ENCODE measurements around the gene PTPN23.

The PTPN23 gene

GRCh38 chr3:47429476-47430270, 48.9 kb downstream of the PTPN23 start:
- no peaks in the 10 kb centered on the region for H3K27me3 ChIP-seq (ENCODE audit: insufficient read depth, low read length, poor library complexity)
- H3K79me1 ChIP-seq (ENCODE audit: low read length), result no peaks in the 10 kb centered on the region
- no peak overlapping the region for H2AK5ac ChIP-seq (ENCODE audit: low read length)
- no peak for DNase-seq
- WGBS (ENCODE audit: extremely low coverage, insufficient coverage, low lambda C conversion rate), result no CpG with 5 or more reads among the region's 9 CpGs
- H3K79me2 ChIP-seq (ENCODE audit: control insufficient read depth, insufficient read depth, low read length), result no peaks in the 10 kb centered on the region
- no peak overlapping the region for H3K18ac ChIP-seq (ENCODE audit: low read length)
- no peak overlapping the region for H3K4me2 ChIP-seq (ENCODE audit: low read length)
- H4K8ac ChIP-seq (ENCODE audit: low read depth, low read length), result no peak overlapping the region
- H4K5ac ChIP-seq (ENCODE audit: low read length), result no peak overlapping the region
- no peak overlapping the region for H2BK15ac ChIP-seq (replicated peaks; ENCODE audit: low read depth)
- no peak overlapping the region for H3K4me3 ChIP-seq (ENCODE audit: low read length)
- H3K4me1 ChIP-seq (ENCODE audit: control insufficient read depth, low read depth, low read length), result no peaks in the 10 kb centered on the region
- no peak overlapping the region for H3K23ac ChIP-seq (ENCODE audit: low read length)
- H3K4ac ChIP-seq (ENCODE audit: low read depth, low read length), result no peak overlapping the region
- no peak overlapping the region for H2BK5ac ChIP-seq (ENCODE audit: low read length)
- no peak overlapping the region for H3K27ac ChIP-seq (ENCODE audit: low read depth, low read length)
- H3K9ac ChIP-seq (ENCODE audit: low read length), result no peak overlapping the region
- H3K36me3 ChIP-seq (ENCODE audit: control insufficient read depth, insufficient read depth, low read length), result peaks cover 3% of the 10 kb centered on the region
- H2BK120ac ChIP-seq (ENCODE audit: low read depth, low read length), result no peak overlapping the region
- H3K56ac ChIP-seq (ENCODE audit: low read length), result no peak overlapping the region

- Histone ChIP-seq H3K18ac (ENCODE audit: low read length) (no peak overlapping the region), H2AK5ac (ENCODE audit: low read length) (no peak overlapping the region), H3K27me3 (ENCODE audit: insufficient read depth, low read length, poor library complexity) (no peaks in the 10 kb centered on the region), H4K5ac (ENCODE audit: low read length) (no peak overlapping the region), H3K4me1 (ENCODE audit: control insufficient read depth, low read depth, low read length) (no peaks in the 10 kb centered on the region), H3K4me3 (ENCODE audit: low read length) (no peak overlapping the region), H3K79me2 (ENCODE audit: control insufficient read depth, insufficient read depth, low read length) (no peaks in the 10 kb centered on the region), H3K79me1 (ENCODE audit: low read length) (no peaks in the 10 kb centered on the region), H2BK15ac (replicated peaks; ENCODE audit: low read depth) (no peak overlapping the region), H2BK5ac (ENCODE audit: low read length) (no peak overlapping the region), H3K23ac (ENCODE audit: low read length) (no peak overlapping the region), H3K27ac (ENCODE audit: low read depth, low read length) (no peak overlapping the region), H3K4me2 (ENCODE audit: low read length) (no peak overlapping the region), H4K8ac (ENCODE audit: low read depth, low read length) (no peak overlapping the region), H3K56ac (ENCODE audit: low read length) (no peak overlapping the region), H2BK120ac (ENCODE audit: low read depth, low read length) (no peak overlapping the region), H3K4ac (ENCODE audit: low read depth, low read length) (no peak overlapping the region), H3K9ac (ENCODE audit: low read length) (no peak overlapping the region), H3K36me3 (ENCODE audit: control insufficient read depth, insufficient read depth, low read length) (peaks cover 3% of the 10 kb centered on the region)
- DNase-seq, result no peak
- no CpG with 5 or more reads among the region's 7 CpGs for WGBS (ENCODE audit: extremely low coverage, insufficient coverage, low lambda C conversion rate)
Measured at GRCh38 chr3:47430606-47431005, 49.8 kb downstream of the PTPN23 start.

DNA sequence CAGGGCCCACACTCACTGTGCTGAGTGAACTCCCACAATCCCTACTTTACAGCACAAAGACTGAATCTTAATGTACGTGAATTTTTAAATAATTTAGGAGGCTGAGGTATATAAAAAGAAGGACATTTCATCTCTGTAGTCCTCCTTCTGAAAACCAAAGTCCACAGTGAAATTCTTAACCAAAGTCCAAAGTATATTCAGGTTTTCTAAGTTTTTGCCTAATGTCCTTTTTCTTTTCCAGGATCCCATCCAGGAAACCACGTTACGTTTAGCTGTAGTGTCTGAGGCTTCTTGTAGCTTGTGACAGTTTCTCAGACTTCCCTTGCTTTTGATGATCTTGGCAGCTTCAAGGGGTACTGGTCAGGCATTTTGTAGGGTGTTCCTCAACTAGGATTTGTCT, 50.4 kb downstream of the PTPN23 start:
- Histone ChIP-seq H3K4me2 (ENCODE audit: low read length) (no peak overlapping the region), H3K79me2 (ENCODE audit: control insufficient read depth, insufficient read depth, low read length) (no peaks in the 10 kb centered on the region), H4K8ac (ENCODE audit: low read depth, low read length) (no peak overlapping the region), H3K4ac (ENCODE audit: low read depth, low read length) (no peak overlapping the region), H2BK120ac (ENCODE audit: low read depth, low read length) (no peak overlapping the region), H3K79me1 (ENCODE audit: low read length) (no peaks in the 10 kb centered on the region), H3K27ac (ENCODE audit: low read depth, low read length) (no peak overlapping the region), H3K4me3 (ENCODE audit: low read length) (no peak overlapping the region), H3K23ac (ENCODE audit: low read length) (no peak overlapping the region), H3K56ac (ENCODE audit: low read length) (no peak overlapping the region), H3K18ac (ENCODE audit: low read length) (no peak overlapping the region), H2BK15ac (replicated peaks; ENCODE audit: low read depth) (no peak overlapping the region), H3K36me3 (ENCODE audit: control insufficient read depth, insufficient read depth, low read length) (peaks cover 3% of the 10 kb centered on the region), H3K4me1 (ENCODE audit: control insufficient read depth, low read depth, low read length) (no peaks in the 10 kb centered on the region), H2AK5ac (ENCODE audit: low read length) (no peak overlapping the region), H2BK5ac (ENCODE audit: low read length) (no peak overlapping the region), H4K5ac (ENCODE audit: low read length) (no peak overlapping the region), H3K9ac (ENCODE audit: low read length) (no peak overlapping the region), H3K27me3 (ENCODE audit: insufficient read depth, low read length, poor library complexity) (no peaks in the 10 kb centered on the region)
- no CpG with 5 or more reads among the region's 3 CpGs for WGBS (ENCODE audit: extremely low coverage, insufficient coverage, low lambda C conversion rate)
- no peak for DNase-seq

DNA sequence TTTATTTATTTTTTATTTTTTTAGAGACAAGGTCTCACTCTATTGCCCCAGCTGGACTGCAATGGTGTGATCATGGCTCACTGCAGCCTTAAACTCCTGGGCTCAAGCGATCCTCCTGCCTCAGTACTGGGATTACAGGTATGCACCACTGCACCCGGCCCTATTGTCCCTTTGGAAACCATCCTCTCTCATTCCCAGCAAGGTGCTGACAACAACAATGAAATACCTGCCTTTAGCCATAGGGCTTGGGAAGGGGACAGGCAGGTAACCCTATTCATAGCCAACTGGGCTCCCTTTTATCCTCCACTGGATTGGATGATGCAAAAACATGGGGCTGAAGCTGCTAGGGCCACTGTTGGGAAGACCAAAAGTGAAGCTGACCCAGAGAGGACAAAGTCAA, 51.9 kb downstream of the PTPN23 start:
- Histone ChIP-seq H3K23ac (ENCODE audit: low read length) (no peak overlapping the region), H3K18ac (ENCODE audit: low read length) (no peak overlapping the region), H2BK5ac (ENCODE audit: low read length) (no peak overlapping the region), H3K79me1 (ENCODE audit: low read length) (no peaks in the 10 kb centered on the region), H4K8ac (ENCODE audit: low read depth, low read length) (no peak overlapping the region), H3K9ac (ENCODE audit: low read length) (no peak overlapping the region), H3K79me2 (ENCODE audit: control insufficient read depth, insufficient read depth, low read length) (no peaks in the 10 kb centered on the region), H2AK5ac (ENCODE audit: low read length) (no peak overlapping the region), H3K27me3 (ENCODE audit: insufficient read depth, low read length, poor library complexity) (no peaks in the 10 kb centered on the region), H3K4me2 (ENCODE audit: low read length) (no peak overlapping the region), H3K4ac (ENCODE audit: low read depth, low read length) (no peak overlapping the region), H3K56ac (ENCODE audit: low read length) (no peak overlapping the region), H2BK120ac (ENCODE audit: low read depth, low read length) (no peak overlapping the region), H4K5ac (ENCODE audit: low read length) (no peak overlapping the region), H3K4me3 (ENCODE audit: low read length) (no peak overlapping the region), H2BK15ac (replicated peaks; ENCODE audit: low read depth) (no peak overlapping the region), H3K4me1 (ENCODE audit: control insufficient read depth, low read depth, low read length) (no peaks in the 10 kb centered on the region), H3K27ac (ENCODE audit: low read depth, low read length) (no peak overlapping the region), H3K36me3 (ENCODE audit: control insufficient read depth, insufficient read depth, low read length) (peaks cover 3% of the 10 kb centered on the region)
- no CpG with 5 or more reads among the region's 2 CpGs for WGBS (ENCODE audit: extremely low coverage, insufficient coverage, low lambda C conversion rate)
- DNase-seq, result no peak

DNA sequence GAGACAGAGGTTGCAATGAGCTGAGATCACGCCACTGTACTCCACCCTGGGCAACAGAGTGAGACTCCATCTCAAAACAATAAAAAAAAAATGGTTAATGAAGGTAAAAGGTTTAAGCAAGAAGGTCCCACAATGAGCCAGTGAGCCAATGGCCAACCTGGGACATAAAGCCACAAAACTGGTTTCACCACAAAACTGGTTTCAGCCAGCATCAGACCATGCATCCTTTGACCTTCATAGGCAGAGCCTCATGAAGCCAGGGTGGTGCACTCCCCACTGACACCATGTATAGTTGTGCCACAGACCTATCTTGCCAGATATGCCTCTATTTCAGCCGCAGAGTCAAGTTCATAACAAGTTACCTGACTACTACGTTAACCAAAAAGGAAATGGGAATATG, 53.0 kb downstream of the PTPN23 start:
- Histone ChIP-seq H4K8ac (ENCODE audit: low read depth, low read length) (no peak overlapping the region), H2BK5ac (ENCODE audit: low read length) (no peak overlapping the region), H3K27ac (ENCODE audit: low read depth, low read length) (no peak overlapping the region), H3K56ac (ENCODE audit: low read length) (no peak overlapping the region), H2BK120ac (ENCODE audit: low read depth, low read length) (no peak overlapping the region), H3K23ac (ENCODE audit: low read length) (no peak overlapping the region), H3K4me1 (ENCODE audit: control insufficient read depth, low read depth, low read length) (no peaks in the 10 kb centered on the region), H3K36me3 (ENCODE audit: control insufficient read depth, insufficient read depth, low read length) (peaks cover 3% of the 10 kb centered on the region), H3K4me3 (ENCODE audit: low read length) (no peak overlapping the region), H3K79me2 (ENCODE audit: control insufficient read depth, insufficient read depth, low read length) (no peaks in the 10 kb centered on the region), H3K27me3 (ENCODE audit: insufficient read depth, low read length, poor library complexity) (no peaks in the 10 kb centered on the region), H3K18ac (ENCODE audit: low read length) (no peak overlapping the region), H2AK5ac (ENCODE audit: low read length) (no peak overlapping the region), H3K4ac (ENCODE audit: low read depth, low read length) (no peak overlapping the region), H3K4me2 (ENCODE audit: low read length) (no peak overlapping the region), H3K9ac (ENCODE audit: low read length) (no peak overlapping the region), H4K5ac (ENCODE audit: low read length) (no peak overlapping the region), H3K79me1 (ENCODE audit: low read length) (no peaks in the 10 kb centered on the region), H2BK15ac (replicated peaks; ENCODE audit: low read depth) (no peak overlapping the region)
- DNase-seq, result no peak
- WGBS (ENCODE audit: extremely low coverage, insufficient coverage, low lambda C conversion rate), result no CpG with 5 or more reads among the region's 3 CpGs

- H3K4me1 ChIP-seq (ENCODE audit: control insufficient read depth, low read depth, low read length), result no peaks in the 10 kb centered on the region
- H3K56ac ChIP-seq (ENCODE audit: low read length), result no peak overlapping the region
- H3K9ac ChIP-seq (ENCODE audit: low read length), result no peak overlapping the region
- H2AK5ac ChIP-seq (ENCODE audit: low read length), result no peak overlapping the region
- no peak overlapping the region for H2BK120ac ChIP-seq (ENCODE audit: low read depth, low read length)
- H3K18ac ChIP-seq (ENCODE audit: low read length), result no peak overlapping the region
- H3K79me2 ChIP-seq (ENCODE audit: control insufficient read depth, insufficient read depth, low read length), result no peaks in the 10 kb centered on the region
- no peak overlapping the region for H2BK15ac ChIP-seq (replicated peaks; ENCODE audit: low read depth)
- H3K27ac ChIP-seq (ENCODE audit: low read depth, low read length), result no peak overlapping the region
- no peak overlapping the region for H3K4ac ChIP-seq (ENCODE audit: low read depth, low read length)
- no peak overlapping the region for H4K8ac ChIP-seq (ENCODE audit: low read depth, low read length)
- peaks cover 3% of the 10 kb centered on the region for H3K36me3 ChIP-seq (ENCODE audit: control insufficient read depth, insufficient read depth, low read length)
- H3K4me2 ChIP-seq (ENCODE audit: low read length), result no peak overlapping the region
- peaks cover 3% of the 10 kb centered on the region for H3K79me1 ChIP-seq (ENCODE audit: low read length)
- no CpG with 5 or more reads among the region's 4 CpGs for WGBS (ENCODE audit: extremely low coverage, insufficient coverage, low lambda C conversion rate)
- H3K4me3 ChIP-seq (ENCODE audit: low read length), result no peak overlapping the region
- DNase-seq, result no peak
- no peak overlapping the region for H4K5ac ChIP-seq (ENCODE audit: low read length)
- no peak overlapping the region for H3K23ac ChIP-seq (ENCODE audit: low read length)
- no peak overlapping the region for H2BK5ac ChIP-seq (ENCODE audit: low read length)
- no peaks in the 10 kb centered on the region for H3K27me3 ChIP-seq (ENCODE audit: insufficient read depth, low read length, poor library complexity)
Measured at GRCh38 chr3:47434849-47435248, 54.0 kb downstream of the PTPN23 start.

Measured in mesendoderm (in vitro differentiated cells).